Activated CD8-positive, alpha-beta memory T cell treated with anti-CD3 and anti-CD28 coated beads for 24 hours (primary cell): Measurements from ENCODE around the gene GABRE.

Experiments used
- DNase-seq: peaks from one replicate; pipeline ENCODE4 v3.0.0-alpha.2; 2020

GABRE gene, protein sequence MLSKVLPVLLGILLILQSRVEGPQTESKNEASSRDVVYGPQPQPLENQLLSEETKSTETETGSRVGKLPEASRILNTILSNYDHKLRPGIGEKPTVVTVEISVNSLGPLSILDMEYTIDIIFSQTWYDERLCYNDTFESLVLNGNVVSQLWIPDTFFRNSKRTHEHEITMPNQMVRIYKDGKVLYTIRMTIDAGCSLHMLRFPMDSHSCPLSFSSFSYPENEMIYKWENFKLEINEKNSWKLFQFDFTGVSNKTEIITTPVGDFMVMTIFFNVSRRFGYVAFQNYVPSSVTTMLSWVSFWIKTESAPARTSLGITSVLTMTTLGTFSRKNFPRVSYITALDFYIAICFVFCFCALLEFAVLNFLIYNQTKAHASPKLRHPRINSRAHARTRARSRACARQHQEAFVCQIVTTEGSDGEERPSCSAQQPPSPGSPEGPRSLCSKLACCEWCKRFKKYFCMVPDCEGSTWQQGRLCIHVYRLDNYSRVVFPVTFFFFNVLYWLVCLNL

GRCh38 chrX:151974336-151975227, at the start of gene GABRE:
Gene GABRE (minus strand): TSS chrX:151974676. CDS start chrX:151974625, 51 bp downstream.
- no peak for DNase-seq

- DNase-seq, result no peak
Measured at GRCh38 chrX:152020888-152021287, 46.4 kb upstream of the GABRE start.

- no peak for DNase-seq
Measured at GRCh38 chrX:151999813-152000212, 25.3 kb upstream of the GABRE start.

DNA sequence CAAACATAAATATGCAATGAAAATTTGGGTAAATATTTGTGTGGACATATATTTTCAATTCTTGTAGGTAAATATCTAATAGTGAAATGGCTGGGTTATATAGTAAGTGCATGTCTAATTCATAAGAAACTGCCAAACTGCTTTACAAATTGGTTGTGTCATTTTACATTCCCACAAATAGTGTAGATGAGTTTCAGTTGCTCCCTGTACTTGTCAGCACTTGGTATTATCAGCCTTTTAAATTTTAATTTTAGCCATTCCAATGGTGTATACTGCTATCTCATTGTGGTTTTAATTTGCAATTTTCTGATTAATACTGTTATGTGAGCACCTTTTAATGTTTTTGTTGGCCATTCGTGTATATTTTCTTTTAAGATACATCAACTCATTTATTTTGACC, 23.1 kb upstream of the GABRE start:
- DNase-seq, result no peak

- no peak for DNase-seq
Measured at GRCh38 chrX:151996347-151996746, 21.9 kb upstream of the GABRE start.

DNA sequence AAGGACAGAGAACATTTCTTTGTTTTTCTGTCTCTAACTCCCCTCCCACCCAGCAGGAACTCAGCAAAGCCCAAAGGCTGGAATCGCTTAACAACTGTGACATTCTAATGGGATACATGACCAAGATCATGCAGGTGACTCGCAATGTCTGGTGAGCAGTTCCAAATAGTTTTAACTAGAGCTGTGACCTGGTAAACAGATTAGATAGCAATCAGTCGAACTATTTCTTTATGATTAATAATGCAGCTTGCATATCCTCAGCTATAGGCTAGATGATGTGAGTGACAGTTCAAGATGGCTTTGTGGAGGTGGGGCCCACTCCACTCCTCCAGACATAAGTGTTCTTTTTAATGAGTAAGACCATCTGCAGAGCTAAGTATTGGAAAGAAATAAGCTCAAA, 20.0 kb upstream of the GABRE start:
- no peak for DNase-seq

DNA sequence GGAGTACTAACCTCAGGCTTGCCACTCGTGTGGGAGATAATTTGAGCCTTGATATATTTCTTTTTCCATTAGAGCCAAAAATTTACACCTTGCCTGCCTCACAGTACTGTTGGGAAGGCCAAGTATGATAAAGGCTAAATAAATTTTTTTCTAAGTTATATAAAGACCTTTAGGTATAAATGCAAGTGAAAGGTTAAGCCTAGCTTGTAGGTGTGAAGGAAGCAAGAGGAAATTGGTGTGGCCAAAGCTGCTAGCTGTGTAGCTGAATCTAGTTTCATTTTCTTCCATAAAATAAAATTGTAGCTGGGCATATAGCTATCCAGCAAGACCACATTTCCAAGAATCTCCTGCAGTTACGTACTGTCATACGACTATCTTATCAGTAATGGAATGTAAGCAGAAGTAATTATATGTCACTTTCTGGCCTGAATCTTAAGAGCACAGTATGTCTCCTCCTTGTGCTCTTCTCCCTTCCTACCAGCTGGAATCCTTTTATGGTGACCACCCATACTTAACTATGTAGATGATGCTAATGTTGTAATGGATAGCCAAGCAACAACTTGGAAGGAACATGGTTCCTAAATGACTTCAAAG, 14.3 kb upstream of the GABRE start:
- DNase-seq, result no peak

GRCh38 chrX:151987108-151987507, 12.6 kb upstream of the GABRE start:
- DNase-seq, result no peak

GRCh38 chrX:151985955-151986354, 11.5 kb upstream of the GABRE start:
- DNase-seq, result no peak

- DNase-seq, result no peak
Measured at GRCh38 chrX:151985531-151985930, 11.1 kb upstream of the GABRE start.

- DNase-seq, result no peak
Measured at GRCh38 chrX:151984902-151985301, 10.4 kb upstream of the GABRE start.

DNA sequence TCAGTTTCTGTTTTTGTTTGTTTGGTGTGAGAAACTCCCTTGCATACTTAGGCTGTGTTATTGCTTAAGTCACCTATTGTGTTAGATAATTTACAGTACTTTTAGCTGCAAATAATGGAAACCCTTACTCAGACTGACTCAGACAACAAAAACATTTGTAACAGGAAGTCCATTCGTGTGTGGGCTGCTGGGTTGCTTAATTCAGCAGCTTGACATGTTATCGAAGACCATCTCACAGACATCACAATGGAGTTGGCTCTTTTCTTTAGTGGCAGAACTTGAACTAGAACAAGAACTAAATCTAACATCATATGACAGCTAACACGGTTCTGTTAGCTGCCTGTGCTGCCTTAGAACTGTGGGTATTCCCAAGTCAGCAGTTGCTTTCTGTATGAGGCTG, 9.9 kb upstream of the GABRE start:
- DNase-seq, result no peak

GRCh38 chrX:151983186-151983585, 8.7 kb upstream of the GABRE start:
- no peak for DNase-seq

GRCh38 chrX:151982222-151982621, 7.7 kb upstream of the GABRE start:
- no peak for DNase-seq

DNA sequence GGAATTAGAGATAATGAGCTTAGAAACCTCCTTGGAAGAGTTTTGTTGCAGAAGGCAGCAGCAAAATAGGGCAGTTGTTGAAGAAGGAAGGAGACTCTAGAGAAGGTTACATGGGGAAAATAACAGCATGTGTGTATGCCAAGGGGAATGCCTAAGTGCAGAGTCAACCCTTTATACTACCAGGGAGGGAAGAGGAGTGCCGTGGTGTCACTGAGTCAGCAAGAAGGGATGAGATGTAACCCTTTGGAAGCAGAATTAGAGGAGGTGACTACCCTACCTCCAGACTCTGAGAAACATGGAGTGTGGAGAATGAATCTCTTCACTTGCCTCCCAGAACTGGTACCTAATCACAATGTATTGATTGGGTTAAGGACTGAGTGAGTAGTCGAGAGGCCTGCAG, 6.7 kb upstream of the GABRE start:
- no peak for DNase-seq

- DNase-seq, result no peak
Measured at GRCh38 chrX:151977923-151978322, 3.4 kb upstream of the GABRE start.

DNA sequence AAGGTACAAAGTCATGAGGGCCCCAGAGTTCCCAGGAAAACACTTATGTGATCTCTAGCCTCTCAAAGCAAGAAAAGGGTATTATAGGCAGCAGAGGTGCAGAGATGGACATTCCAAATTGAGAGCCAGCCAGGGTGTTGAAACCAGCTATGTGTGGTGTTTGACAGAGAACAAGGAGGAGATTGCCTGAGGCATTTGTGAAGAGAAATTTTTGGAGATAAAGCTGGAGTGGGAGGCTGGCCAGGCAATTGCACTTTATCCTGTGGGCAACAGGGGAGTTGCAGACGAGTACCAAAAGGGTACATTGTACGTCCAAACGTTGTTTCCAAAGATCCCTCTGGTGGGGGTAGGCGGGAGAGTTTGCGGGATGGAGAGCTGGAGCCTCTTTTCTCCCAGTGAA, 2.5 kb upstream of the GABRE start:
- DNase-seq, result no peak

DNA sequence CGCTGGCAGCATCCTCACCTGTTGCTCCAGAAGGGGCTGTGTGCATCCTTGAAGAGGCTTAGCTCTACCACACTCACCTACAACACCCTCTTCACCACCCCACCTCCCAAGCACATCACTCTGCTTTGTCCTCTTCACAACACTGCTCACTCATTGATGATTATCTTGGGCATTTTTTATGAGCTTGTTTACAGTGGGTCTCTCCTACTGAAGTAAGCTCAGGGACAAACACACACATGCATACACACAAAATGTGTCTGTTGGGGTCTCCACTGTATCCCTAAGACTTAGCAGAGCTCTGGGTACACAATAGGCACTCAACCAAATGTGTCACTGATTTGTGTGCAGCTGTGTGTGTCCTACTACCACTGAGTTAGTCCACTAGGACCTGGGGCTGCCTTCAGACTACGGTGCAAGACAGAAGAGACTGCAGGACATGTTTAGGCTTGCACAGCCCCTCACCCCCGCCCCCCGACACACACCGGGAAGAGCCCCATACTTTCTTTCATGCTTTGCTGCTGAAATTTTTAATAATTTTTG, 1.3 kb upstream of the GABRE start:
- DNase-seq, result no peak

- DNase-seq, result no peak
Measured at GRCh38 chrX:151975228-151975593, 735 bp upstream of the GABRE start.

- DNase-seq, result no peak
Measured at GRCh38 chrX:151973851-151974335, 583 bp downstream of the GABRE start.

DNA sequence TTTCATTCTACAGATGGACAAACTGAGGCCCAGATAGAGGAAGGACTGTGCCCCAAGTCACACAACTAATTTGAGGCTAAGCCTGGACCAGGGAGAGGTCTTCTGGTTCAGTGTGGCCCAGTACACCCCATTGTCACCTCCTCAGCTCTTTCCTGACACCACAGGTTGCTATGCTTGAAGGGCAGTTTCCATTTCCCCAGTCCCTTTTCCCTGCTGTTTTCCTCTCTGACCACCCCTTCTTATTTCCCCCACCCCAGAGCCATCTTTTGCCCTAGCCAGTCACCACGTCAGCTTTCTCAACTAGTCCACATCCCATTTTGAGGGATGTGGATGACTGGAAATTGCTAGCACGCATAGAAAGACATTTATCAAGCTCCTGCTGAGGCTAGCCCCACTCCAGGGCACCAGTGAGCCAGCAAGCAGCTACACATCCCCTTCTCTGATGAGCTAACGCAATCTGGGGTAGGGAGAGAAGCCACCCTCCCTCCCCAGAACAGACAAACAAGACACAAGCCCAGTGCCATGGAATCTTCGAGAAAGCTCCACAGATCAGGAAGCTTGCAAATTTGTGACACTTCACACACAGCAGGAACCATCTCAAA, 1.3 kb downstream of the GABRE start:
- DNase-seq, result no peak

GRCh38 chrX:151970661-151971060, 3.8 kb downstream of the GABRE start:
- no peak for DNase-seq

- no peak for DNase-seq
Measured at GRCh38 chrX:151970027-151970426, 4.4 kb downstream of the GABRE start.
